ENCODE results near the gene TSPAN14. TPM values are rescaled to one million over a fixed set of nuclear protein-coding genes. Genes with fewer than 3 reads are reported as not detected.
A peak's percentile ranks its signal among the peaks of the same experiment; 100 is the strongest.

The TSPAN14 gene
- polyA plus RNA-seq, 3 donors: 123 to 160 (median 146) TPM

DNA sequence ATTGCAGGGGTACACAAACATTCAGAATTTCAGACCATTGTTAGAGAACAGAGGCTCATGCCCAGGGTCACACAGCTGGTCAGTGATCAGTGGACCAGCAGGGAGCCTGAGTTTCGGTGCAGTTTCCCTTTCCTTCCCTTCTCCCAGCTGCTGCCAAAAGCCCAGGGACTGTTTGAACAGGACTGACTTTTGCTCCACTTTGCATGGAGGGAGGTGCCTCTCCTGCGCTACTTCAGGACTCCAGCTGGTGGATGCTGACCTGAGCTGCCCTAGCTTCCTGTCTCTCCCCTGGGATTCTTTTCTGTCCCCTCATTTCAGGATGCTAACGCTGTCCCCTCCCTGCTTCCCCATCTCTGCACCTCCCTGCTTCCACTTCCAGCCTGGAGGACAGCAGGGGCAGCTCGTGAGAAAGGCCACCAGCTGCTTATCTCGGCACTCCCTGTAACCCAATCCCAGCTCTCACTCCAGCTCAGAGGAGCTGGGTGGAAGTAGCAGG, 98.1 kb downstream of the TSPAN14 start:
- no peaks in the 10 kb centered on the region for H3K27me3 ChIP-seq (ENCODE audit: control insufficient read depth in 2 of 2, insufficient read depth in 2 of 2, low read length in 2 of 2)
- peaks cover 6% of the 10 kb centered on the region for H3K4me1 Mint-ChIP-seq
- no peaks in the 10 kb centered on the region for H3K9me3 ChIP-seq (replicated peaks in 1 of 2; ENCODE audit: control insufficient read depth in 1 of 2, insufficient read depth in 1 of 2, low read length in 2 of 2)
- no peaks in the 10 kb centered on the region for H3K4me1 ChIP-seq (ENCODE audit: control insufficient read depth in 1 of 2, insufficient read depth in 2 of 2, low read length in 2 of 2)
- peaks cover 0 to 2% (median 0%) of the 10 kb centered on the region in 7 donors for H3K9me3 Mint-ChIP-seq
- no peak overlapping the region for H3K4me2 ChIP-seq (replicated peaks; ENCODE audit: extremely low read depth, low read length, poor library complexity, severe bottlenecking)
- DNase-seq: no peak
- no peak overlapping the region for H3K9ac ChIP-seq (ENCODE audit: insufficient read depth, low read length, poor library complexity, severe bottlenecking)
- no peak overlapping the region for H3K4me3 ChIP-seq (replicated peaks in 1 of 3; ENCODE audit: low read depth in 2 of 3, low read length in 3 of 3)
- peaks cover 0 to 2% (median 1%) of the 10 kb centered on the region in 3 donors for H3K27me3 Mint-ChIP-seq (ENCODE audit: low read depth in 3 of 3)
- H3K36me3 Mint-ChIP-seq: no peaks in the 10 kb centered on the region
- WGBS (ENCODE audit: insufficient coverage): 70% methylated on average over 3 of the region's 5 CpGs
- no peaks in the 10 kb centered on the region for H4K20me1 ChIP-seq (ENCODE audit: insufficient read depth, low read length)
- H3K27ac Mint-ChIP-seq: peak overlapping the region in 1 of 7 donors; percentile 47
- no peak overlapping the region for H3K4me3 Mint-ChIP-seq
- no peak for TF ChIP-seq CTCF (IDR thresholded peaks at IDR 0.05)
- no peaks in the 10 kb centered on the region for H3K36me3 ChIP-seq (replicated peaks in 1 of 2; ENCODE audit: control insufficient read depth in 1 of 2, insufficient read depth in 2 of 2, low read length in 2 of 2)
- H2AFZ ChIP-seq (ENCODE audit: insufficient read depth, low read depth, low read length, poor library complexity, severe bottlenecking): no peak overlapping the region
- no peaks in the 10 kb centered on the region for H3K79me2 ChIP-seq (ENCODE audit: insufficient read depth, low read length)
- H3K27ac ChIP-seq (ENCODE audit: low read depth in 1 of 2, low read length in 2 of 2): no peak overlapping the region
- intact Hi-C loops (cut with micrococcal nuclease): no loop called here

- peaks cover 6% of the 10 kb centered on the region for H3K4me1 Mint-ChIP-seq
- Histone ChIP-seq H3K4me3 (replicated peaks in 1 of 3; ENCODE audit: low read depth in 2 of 3, low read length in 3 of 3) (no peak overlapping the region), H3K27me3 (ENCODE audit: control insufficient read depth in 2 of 2, insufficient read depth in 2 of 2, low read length in 2 of 2) (peaks cover 0 to 2% of the 10 kb centered on the region in 2 donors), H3K36me3 (replicated peaks in 1 of 2; ENCODE audit: control insufficient read depth in 1 of 2, insufficient read depth in 2 of 2, low read length in 2 of 2) (no peaks in the 10 kb centered on the region), H4K20me1 (ENCODE audit: insufficient read depth, low read length) (no peaks in the 10 kb centered on the region), H3K9ac (ENCODE audit: insufficient read depth, low read length, poor library complexity, severe bottlenecking) (no peak overlapping the region), H2AFZ (ENCODE audit: insufficient read depth, low read depth, low read length, poor library complexity, severe bottlenecking) (no peak overlapping the region), H3K9me3 (replicated peaks in 1 of 2; ENCODE audit: control insufficient read depth in 1 of 2, insufficient read depth in 1 of 2, low read length in 2 of 2) (no peaks in the 10 kb centered on the region), H3K4me1 (ENCODE audit: control insufficient read depth in 1 of 2, insufficient read depth in 2 of 2, low read length in 2 of 2) (no peaks in the 10 kb centered on the region), H3K79me2 (ENCODE audit: insufficient read depth, low read length) (no peaks in the 10 kb centered on the region), H3K27ac (ENCODE audit: low read depth in 1 of 2, low read length in 2 of 2) (no peak overlapping the region), H3K4me2 (replicated peaks; ENCODE audit: extremely low read depth, low read length, poor library complexity, severe bottlenecking) (no peak overlapping the region)
- TF ChIP-seq CTCF (IDR thresholded peaks at IDR 0.05): no peak
- peaks cover 1 to 2% (median 2%) of the 10 kb centered on the region in 3 donors for H3K27me3 Mint-ChIP-seq (ENCODE audit: low read depth in 3 of 3)
- no peaks in the 10 kb centered on the region for H3K36me3 Mint-ChIP-seq
- H3K4me3 Mint-ChIP-seq: no peak overlapping the region
- intact Hi-C loops (cut with micrococcal nuclease): no loop called here
- peaks cover 0 to 1% (median 0%) of the 10 kb centered on the region in 7 donors for H3K9me3 Mint-ChIP-seq
- DNase-seq: no peak
- H3K27ac Mint-ChIP-seq: no peak overlapping the region
- WGBS (ENCODE audit: insufficient coverage): 62% methylated on average over 3 of the region's 5 CpGs
Measured at GRCh38 chr10:80553436-80553835, 99.3 kb downstream of the TSPAN14 start.

Measured in CD14-positive monocyte (primary cell).